Hepatocyte (in vitro differentiated cells): ENCODE results near the gene MTA2.

ENCODE experiments used
- CTCF ChIP-seq: fragments of 200-600 bp; sonication (generic); IDR thresholded peaks from 2 replicates; pipeline ENCODE4 v1.5.1; 2016; ENCODE audit warnings: antibody characterized with exemption, mild to moderate bottlenecking; ENCODE audit not compliant: poor library complexity
- EZH2 ChIP-seq: fragments of 200-600 bp; sonication (generic); IDR thresholded peaks from 2 replicates; pipeline ENCODE4 v1.6.1; 2016; ENCODE audit warnings: antibody characterized with exemption, mild to moderate bottlenecking, borderline replicate concordance
- EZH2phosphoT487 ChIP-seq: fragments of 200-600 bp; sonication (generic); IDR thresholded peaks from one replicate; pipeline ENCODE4 v1.6.1; 2018; ENCODE audit warnings: antibody characterized with exemption, mild to moderate bottlenecking, low read depth, moderate library complexity; ENCODE audit not compliant: unreplicated experiment, severe bottlenecking

GRCh38 chr11:62600367-62601121 lies 1.1 kb downstream of the MTA2 start:
- TF ChIP-seq CTCF, result no peak
- TF ChIP-seq EZH2phosphoT487, result no peak
- TF ChIP-seq EZH2, result no peak
